Measurements from ENCODE around the gene FAM20A.

GRCh38 chr17:68560966-68561720 lies 40.0 kb downstream of the FAM20A start:
- no peak for TF ChIP-seq EP300 (IDR thresholded peaks at IDR 0.05)
- no peak for TF ChIP-seq CTCF (IDR thresholded peaks at IDR 0.05)
- TF ChIP-seq POLR2AphosphoS5 (IDR thresholded peaks at IDR 0.05) = no peak
